DLD1 (cell line): Measurements from ENCODE around the gene GAD1.

Experiments
- in situ Hi-C: cut with HindIII; loops from 2 replicates; pipeline ENCODE4 v1.10.0; 2017; ENCODE audit warnings: low sequenced_read_pairs

Gene GAD1

DNA sequence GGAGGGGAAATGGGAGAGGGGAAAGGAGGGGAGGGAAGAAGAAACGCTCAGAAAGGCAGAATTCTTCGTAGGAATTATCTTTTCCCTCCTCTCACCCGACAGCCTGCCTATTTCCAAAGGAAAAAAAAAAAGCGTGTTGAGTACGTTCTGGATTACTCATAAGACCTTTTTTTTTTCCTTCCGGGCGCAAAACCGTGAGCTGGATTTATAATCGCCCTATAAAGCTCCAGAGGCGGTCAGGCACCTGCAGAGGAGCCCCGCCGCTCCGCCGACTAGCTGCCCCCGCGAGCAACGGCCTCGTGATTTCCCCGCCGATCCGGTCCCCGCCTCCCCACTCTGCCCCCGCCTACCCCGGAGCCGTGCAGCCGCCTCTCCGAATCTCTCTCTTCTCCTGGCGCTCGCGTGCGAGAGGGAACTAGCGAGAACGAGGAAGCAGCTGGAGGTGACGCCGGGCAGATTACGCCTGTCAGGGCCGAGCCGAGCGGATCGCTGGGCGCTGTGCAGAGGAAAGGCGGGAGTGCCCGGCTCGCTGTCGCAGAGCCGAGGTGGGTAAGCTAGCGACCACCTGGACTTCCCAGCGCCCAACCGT lies at the start of gene GAD1:
TSS of gene GAD1 (plus strand) at position 384 of the 589 bp plus-strand sequence. CDS start 1,705 bp downstream, outside the sequence.
- in situ Hi-C loops: loop anchor here (25.0 kb wide), 1 partner anchor 429 kb away; no protein-coding TSS in a partner anchor

DNA sequence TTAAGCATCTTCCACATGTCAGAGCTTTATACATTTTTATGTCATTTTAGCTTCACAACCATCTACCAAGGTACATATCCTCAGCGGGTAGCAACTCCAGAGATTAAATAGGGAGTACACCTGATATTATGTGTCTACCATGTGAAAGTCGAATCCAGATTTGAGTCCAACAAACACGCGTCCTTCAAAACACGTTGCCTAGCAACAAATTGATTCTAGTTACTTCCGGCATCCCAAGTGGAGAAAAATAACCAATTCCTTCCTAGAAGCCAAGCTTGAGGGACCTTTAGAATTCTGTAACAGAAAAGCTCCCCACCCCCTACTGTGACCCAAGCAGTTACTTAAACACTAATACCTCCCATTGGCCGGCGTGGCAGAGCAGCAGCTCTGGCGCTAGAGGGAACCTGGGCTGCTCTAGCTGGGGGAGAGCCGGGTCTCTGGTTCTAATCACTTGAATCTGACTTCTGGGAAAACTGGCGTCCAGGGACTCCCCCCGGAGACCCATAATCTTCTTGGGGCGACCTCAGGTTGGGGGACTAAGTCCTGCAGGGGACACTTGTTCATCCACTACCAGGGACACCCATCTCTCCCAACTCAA lies 46.6 kb upstream of the GAD1 start, which contains the start of gene ERICH2:
TSS of gene ERICH2 (plus strand) at position 371 of the 598 bp plus-strand sequence. CDS start 304 bp downstream, outside the sequence.
- in situ Hi-C loops: no loop called here

GRCh38 chr2:170770606-170771420 lies 45.9 kb upstream of the GAD1 start:
- in situ Hi-C loops: no loop called here

- in situ Hi-C loops: no loop called here
These were observed 45.2 kb upstream of the GAD1 start for GRCh38 chr2:170771421-170771937.

- in situ Hi-C loops: no loop called here
These were observed 44.4 kb upstream of the GAD1 start for GRCh38 chr2:170772295-170772694.

- in situ Hi-C loops: no loop called here
These were observed 42.6 kb upstream of the GAD1 start for GRCh38 chr2:170774074-170774473.

DNA sequence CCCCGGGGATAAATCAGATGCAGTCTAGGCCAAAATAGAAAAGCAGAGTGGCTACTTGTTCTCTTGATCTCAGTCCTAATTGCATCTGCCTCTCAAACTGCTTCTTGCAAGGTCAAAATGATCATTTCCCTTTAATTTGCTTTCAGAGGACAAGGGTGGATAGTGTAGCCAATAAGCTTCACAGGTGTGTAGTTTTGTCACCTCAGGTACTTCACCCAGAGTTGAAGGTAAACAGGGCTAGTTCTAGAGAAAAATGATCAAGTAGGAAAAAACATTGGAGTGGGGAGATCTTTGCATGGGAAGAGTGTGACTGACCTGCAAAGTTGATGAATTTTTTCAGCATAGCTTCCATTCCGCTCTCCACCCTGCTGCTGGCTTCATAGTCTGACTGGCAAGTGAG lies 37.8 kb upstream of the GAD1 start:
- in situ Hi-C loops: no loop called here

- in situ Hi-C loops: no loop called here
These were observed 37.4 kb upstream of the GAD1 start for GRCh38 chr2:170779304-170779703.

DNA sequence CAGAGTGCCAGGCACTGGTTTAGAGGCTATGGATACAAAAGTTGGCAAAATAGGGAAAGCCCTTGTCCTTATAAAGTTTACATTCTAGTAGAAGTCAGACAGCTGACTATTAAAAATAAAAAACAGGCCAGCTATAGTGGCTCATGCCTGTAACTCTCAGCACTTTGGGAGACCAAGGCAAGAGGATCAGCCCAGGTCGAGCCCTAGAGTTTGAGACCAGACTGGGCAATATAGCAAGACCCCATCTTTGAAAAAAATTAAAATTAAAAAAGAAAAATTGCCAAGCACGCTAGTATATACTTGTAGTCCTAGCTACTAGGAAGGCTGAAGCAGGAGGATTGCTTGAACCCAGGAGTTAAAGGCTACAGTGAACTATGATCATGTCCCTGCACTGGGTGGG lies 34.0 kb upstream of the GAD1 start:
- in situ Hi-C loops: no loop called here

DNA sequence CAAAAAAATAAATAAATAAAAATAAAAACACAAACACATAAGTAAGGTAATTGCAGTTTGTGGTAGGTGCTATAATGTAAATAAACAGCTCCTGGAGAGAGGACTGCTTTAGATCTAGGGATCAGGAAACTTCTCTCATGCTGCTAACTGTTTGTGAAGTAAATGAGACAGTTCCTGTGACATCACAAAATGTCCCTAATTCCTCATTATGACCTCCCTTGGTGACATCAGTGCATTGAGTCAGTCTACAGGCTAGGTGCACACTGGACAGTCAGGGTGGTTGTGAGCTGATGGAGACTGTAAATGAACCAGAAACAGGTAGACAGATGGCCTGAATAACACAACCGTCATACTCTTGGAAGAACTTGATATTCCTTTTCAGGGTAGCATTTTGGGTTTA lies 33.1 kb upstream of the GAD1 start:
- in situ Hi-C loops: no loop called here

DNA sequence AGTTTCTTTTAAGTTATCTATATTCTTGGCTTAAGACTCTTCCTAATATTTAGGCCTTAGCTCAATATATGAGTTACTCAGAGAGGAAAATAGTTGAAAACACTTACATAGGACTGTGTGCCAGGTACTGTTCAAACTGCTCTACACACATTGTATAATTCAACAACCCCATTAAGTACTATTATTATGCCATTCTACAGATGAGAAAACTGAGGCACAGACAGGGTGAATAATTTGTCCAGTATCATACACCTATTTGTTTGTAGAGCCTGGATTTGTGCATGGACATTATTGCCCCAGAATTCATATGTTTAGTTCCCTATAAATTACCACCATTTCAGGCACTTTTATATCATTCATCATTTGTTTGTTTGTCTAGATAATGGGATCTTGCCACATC lies 17.7 kb upstream of the GAD1 start:
- in situ Hi-C loops: loop anchor here (5.0 kb wide), 1 partner anchor 87 kb away; no protein-coding TSS in a partner anchor

DNA sequence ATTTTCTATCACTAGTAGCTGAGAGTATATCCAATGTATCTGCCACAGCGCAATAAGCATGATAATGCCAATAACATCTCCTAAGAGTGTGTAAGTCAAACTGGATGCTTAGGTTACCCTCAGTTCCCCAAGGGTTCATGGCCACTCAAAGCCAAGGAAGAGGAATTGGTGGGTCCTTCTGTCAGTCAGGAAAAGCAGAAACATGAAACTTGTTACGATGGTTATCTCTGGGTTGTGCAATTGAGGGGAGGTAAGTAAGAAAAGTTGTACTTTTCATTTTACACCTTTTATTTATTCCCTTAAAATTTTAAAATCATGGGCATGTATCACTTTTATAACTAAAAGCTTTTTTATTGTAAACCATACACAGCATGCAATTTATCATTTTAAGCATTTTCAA lies 10.1 kb upstream of the GAD1 start:
- in situ Hi-C loops: loop anchor here (25.0 kb wide), 1 partner anchor 419 kb away; no protein-coding TSS in a partner anchor

- in situ Hi-C loops: loop anchor here (25.0 kb wide), 1 partner anchor 426 kb away; no protein-coding TSS in a partner anchor
These were observed 3.7 kb upstream of the GAD1 start for GRCh38 chr2:170812710-170813600.

DNA sequence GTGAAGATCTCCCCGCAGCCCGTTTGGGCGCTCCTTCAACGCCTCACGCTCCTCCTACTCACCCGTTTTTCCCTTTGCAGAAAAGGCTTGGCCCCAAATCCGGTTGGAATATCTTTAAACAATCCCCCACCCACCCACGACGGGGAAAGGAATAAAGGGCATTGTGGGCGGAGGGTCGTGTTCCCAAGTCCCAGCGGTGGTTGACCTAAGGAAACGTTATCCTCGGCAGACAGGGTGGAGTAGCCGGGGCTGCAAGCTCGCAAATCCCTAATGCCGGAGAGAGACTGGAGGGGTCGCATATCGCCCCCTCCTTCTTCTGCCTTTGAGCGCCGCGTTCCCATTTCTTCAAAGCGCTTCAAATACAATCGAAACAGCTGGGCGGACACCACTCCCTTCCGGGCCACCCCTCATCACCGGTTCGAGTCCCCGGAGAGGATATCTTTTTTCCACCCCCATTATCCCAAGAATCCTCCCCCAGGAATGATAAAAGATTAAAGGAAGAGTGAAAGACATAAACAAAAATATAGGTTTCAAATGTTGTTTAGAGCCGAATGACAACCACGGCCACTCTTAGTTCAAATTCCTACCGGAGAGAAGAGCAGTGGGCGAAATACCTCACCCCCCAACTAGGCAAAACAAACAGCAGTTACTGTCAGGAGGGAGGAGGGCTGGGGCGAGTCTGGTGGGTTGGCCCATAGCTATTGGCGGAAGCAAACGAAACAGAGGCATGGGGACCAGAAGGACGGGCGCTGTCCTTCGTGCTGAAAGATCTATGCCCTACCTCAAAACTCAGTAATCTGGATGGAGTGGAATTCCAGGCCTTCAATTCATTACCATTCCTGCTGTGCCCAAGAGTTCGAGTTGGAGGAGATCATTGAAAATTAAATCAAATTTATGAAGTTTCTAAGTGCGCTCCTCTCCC lies 2.8 kb upstream of the GAD1 start:
- in situ Hi-C loops: loop anchor here (25.0 kb wide), 1 partner anchor 427 kb away; no protein-coding TSS in a partner anchor

DNA sequence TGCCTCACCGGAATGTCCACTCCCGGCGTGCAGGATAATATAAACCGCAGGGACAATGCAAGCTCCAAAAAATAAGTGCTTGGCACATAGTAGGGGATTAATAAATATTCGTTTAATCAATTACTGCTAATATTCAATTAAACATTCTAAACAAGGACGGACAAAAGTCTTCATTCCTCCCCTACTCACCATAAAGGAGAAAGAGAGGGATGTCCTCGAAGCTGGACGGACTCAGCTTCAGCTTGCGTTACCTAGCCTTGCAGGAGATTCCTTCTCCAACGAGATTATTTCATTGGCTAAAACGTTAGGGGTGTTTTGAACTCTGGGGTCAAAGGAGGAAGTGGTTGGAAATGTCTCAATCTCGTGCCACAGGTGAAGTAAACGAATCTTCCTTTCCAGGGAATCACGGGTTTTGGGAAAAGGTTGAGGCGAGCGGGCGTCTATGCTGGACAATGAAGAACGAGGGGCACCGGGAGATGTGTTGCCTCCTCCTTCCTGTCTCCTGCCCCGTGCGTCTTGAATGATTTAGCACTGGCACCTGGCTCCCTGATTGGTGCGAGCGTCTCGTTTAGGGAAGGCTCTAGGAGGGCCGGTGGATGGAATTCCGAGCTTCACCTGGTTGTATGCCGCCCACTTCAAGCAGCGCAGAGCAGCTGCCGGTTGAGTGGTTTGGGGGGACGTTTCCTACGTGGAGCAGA lies 2.0 kb upstream of the GAD1 start:
- in situ Hi-C loops: loop anchor here (25.0 kb wide), 1 partner anchor 427 kb away; no protein-coding TSS in a partner anchor

GRCh38 chr2:170815311-170815710 lies 1.4 kb upstream of the GAD1 start:
- in situ Hi-C loops: loop anchor here (25.0 kb wide), 1 partner anchor 428 kb away; no protein-coding TSS in a partner anchor

DNA sequence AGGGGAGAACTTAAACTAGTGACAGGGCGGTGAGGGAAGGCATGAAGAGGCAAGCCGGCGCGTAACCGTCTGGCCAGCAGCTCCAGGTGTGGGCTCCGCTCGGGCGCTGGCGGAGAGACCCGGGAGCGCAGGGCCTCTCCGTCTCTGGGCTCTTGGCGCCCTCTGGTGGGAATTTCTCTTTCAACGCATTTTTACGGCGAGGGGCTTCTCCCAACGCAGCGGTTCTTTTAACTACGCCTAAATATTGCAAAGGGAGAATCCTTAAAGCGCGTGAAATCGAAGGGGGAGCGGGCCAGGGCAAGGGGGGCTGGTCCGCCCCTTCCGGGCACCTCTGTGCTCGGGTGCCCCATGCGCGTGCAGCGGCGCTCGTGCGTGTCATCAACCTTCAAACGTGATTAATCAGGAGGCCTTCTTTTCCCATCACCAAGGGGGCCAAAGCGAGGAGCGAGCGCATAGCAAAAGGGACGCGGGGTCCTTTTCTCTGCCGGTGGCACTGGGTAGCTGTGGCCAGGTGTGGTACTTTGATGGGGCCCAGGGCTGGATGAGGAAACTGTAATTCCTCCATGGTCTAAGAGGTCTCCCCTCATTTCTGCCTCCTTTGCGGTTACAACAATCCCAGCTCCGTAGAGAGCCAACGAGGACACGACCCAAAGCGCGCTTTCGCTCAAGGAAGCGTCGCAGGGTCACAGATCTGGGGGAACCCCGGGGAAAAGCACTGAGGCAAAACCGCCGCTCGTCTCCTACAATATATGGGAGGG lies 762 bp upstream of the GAD1 start:
- in situ Hi-C loops: loop anchor here (25.0 kb wide), 1 partner anchor 429 kb away; no protein-coding TSS in a partner anchor
